Upper lobe of left lung (tissue), 4 donors: ENCODE measurements around the gene KDM5A.

Experiments used
- CTCF ChIP-seq, 6 experiments: fragments of 450-650 bp in 4 of 6; fragments of 200-600 bp in 2 of 6; sonication (generic) in 2 of 6; IDR thresholded peaks; one replicate each; pipeline ENCODE4 v1.5.1; 2016 to 2019; ENCODE audit warnings: antibody characterized with exemption in 6 of 6
- EP300 ChIP-seq, 4 donors: sonication (generic); formaldehyde crosslinking; IDR thresholded peaks; one replicate each; pipeline ENCODE4 v1.5.1; 2017; ENCODE audit warnings: antibody characterized with exemption in 4 of 4, control low read depth in 2 of 4
- POLR2A ChIP-seq, 4 donors: fragments of 450-650 bp; IDR thresholded peaks; one replicate each; pipeline ENCODE4 v1.5.1; 2016 to 2017; ENCODE audit warnings: antibody characterized with exemption in 4 of 4, mild to moderate bottlenecking in 2 of 4
- POLR2AphosphoS5 ChIP-seq, 2 donors: sonication (generic); formaldehyde crosslinking; IDR thresholded peaks; one replicate each; pipeline ENCODE4 v1.5.1; 2017; ENCODE audit warnings: antibody characterized with exemption in 2 of 2

- TF ChIP-seq CTCF (IDR thresholded peaks at IDR 0.05) (no peak), POLR2AphosphoS5 (IDR thresholded peaks at IDR 0.05) (no peak), POLR2A (IDR thresholded peaks at IDR 0.05) (no peak), EP300 (IDR thresholded peaks at IDR 0.05) (no peak)
Observed at GRCh38 chr12:334125-334524, 55.0 kb downstream of the KDM5A start.
